BJ (cell line): Measurements from ENCODE around the gene MGA. TPM values are rescaled to one million over a fixed set of nuclear protein-coding genes. Genes with fewer than 3 reads are reported as not detected.

Experiments used
- CTCF ChIA-PET: fragments of 350-600 bp; formaldehyde crosslinking; extraction: SDS; loops from one replicate; lab custom pipeline; 2021; ENCODE audit warnings: antibody characterized with exemption, inconsistent platforms; lab: Yijun Ruan, JAX
- POLR2A ChIA-PET: fragments of 300-600 bp; sonication (Branson Sonifier 250); formaldehyde crosslinking; extraction: SDS; loops from one replicate; lab custom pipeline; 2021; ENCODE audit warnings: antibody characterized with exemption; lab: Charles Lee
- DNase-seq: peaks from one replicate; pipeline ENCODE4 v3.0.0-alpha.2; 2011; ENCODE audit warnings: low read depth
- H3K27me3 ChIP-seq: 2 replicates; pipeline ENCODE4 v1.6.0; 2011; ENCODE audit warnings: low read length; ENCODE audit not compliant: control insufficient read depth, insufficient read depth
- H3K36me3 ChIP-seq: 2 replicates; pipeline ENCODE4 v1.5.1; 2011; ENCODE audit warnings: low read length; ENCODE audit not compliant: control insufficient read depth, insufficient read depth
- H3K4me3 ChIP-seq: 2 replicates; pipeline ENCODE4 v1.5.1; 2011; ENCODE audit warnings: low read depth, mild to moderate bottlenecking, control low read depth, low read length
- CTCF ChIP-seq: IDR thresholded peaks from 2 replicates; pipeline ENCODE4 v1.5.1; 2011; ENCODE audit warnings: low read depth, mild to moderate bottlenecking, control low read depth, inconsistent platforms, low read length, moderate library complexity; ENCODE audit not compliant: insufficient read depth
- polyA plus RNA-seq: library from polyadenylated mRNA; depleted of rRNA; stranded (reverse); fragments of >200 nt; gene quantifications from 2 replicates; pipeline ENCODE4 v1.2.3, GENCODE V29; 2011; rRNA removed
- small RNA-seq: library from RNA; depleted of rRNA; stranded (forward); fragments of <200 nt; gene quantifications from one replicate; pipeline ENCODE3, GENCODE V24; 2012; ENCODE audit warnings: low replicate concordance, low read depth; ENCODE audit not compliant: insufficient read length

The MGA gene
- polyA plus RNA-seq, 1 experiment = 4.7 TPM

- H3K4me3 ChIP-seq = no peak overlapping the region
- ChIA-PET CTCF (interaction anchor here (3.7 to 5.0 kb wide), 2 partner anchors 11 to 49 kb away, joined by 30 to 36 read pairs; partner anchors contain the start of gene MAPKBP1), POLR2A (no interaction called here)
- no peak for DNase-seq
- H3K27me3 ChIP-seq = no peaks in the 10 kb centered on the region
- H3K36me3 ChIP-seq = peaks cover 45% of the 10 kb centered on the region
- no peak for TF ChIP-seq CTCF
Observed at GRCh38 chr15:41822471-41822870, 162.3 kb downstream of the MGA start.

Small RNAs within 50 kb of the gene (small RNA-seq; reads per million reads assigned to genes)
- gene MIR626 = not detected

Other genes starting within 250 kb of the MGA start
- 22.6 and 27.2 TPM in 2 replicates for gene RTF1, start 243.3 kb upstream of the MGA start, polyA plus RNA-seq
- gene ITPKA, start 166.5 kb upstream of the MGA start, polyA plus RNA-seq = 0.44 and 0.59 TPM in 2 replicates
- 0.09 and 0.11 TPM in 2 replicates for gene LTK, start 146.6 kb upstream of the MGA start, polyA plus RNA-seq
- gene RPAP1, start 116.1 kb upstream of the MGA start, polyA plus RNA-seq = 6.4 and 14.2 TPM in 2 replicates
- 13.5 and 18.8 TPM in 2 replicates for gene TYRO3, start 101.2 kb upstream of the MGA start, polyA plus RNA-seq
- gene MAPKBP1, start 114.1 kb downstream of the MGA start, polyA plus RNA-seq = 4.8 and 8.3 TPM in 2 replicates
- 2.8 and 3.4 TPM in 2 replicates for gene JMJD7, start 167.7 kb downstream of the MGA start, polyA plus RNA-seq
- gene PLA2G4B, start 178.4 kb downstream of the MGA start, polyA plus RNA-seq = 2.1 and 2.4 TPM in 2 replicates
- gene SPTBN5, start 233.6 kb downstream of the MGA start, polyA plus RNA-seq = 0.04 and 0.05 TPM in 2 replicates